ENCODE results near the gene MYOM3. TPM values are rescaled to one million over a fixed set of nuclear protein-coding genes. Genes with fewer than 3 reads are reported as not detected.

MYOM3 gene
- total and polyA plus RNA-seq, 2 of the 13 experiments (the other 11 are each of a cell fraction or from before 2014, with no cell fraction given): 5.8 to 15.3 TPM

GRCh38 chr1:24119859-24120756 is 8.2 kb upstream of the MYOM3 start (continued):
- TF ChIP-seq ZNF296 (CRISPR knock-in tag; conservative IDR thresholded peaks at IDR 0.05) (no peak), ZNF776 (CRISPR knock-in tag; IDR thresholded peaks at IDR 0.05) (no peak), ZMAT3 (CRISPR knock-in tag; conservative IDR thresholded peaks at IDR 0.05) (peak; percentile 39), SMAD9 (CRISPR knock-in tag; IDR thresholded peaks at IDR 0.05) (no peak), ZBTB21 (CRISPR knock-in tag; IDR thresholded peaks at IDR 0.05) (peak; percentile 68), XRCC5 (optimal IDR thresholded peaks at IDR 0.05; ENCODE audit: low read length) (peak; percentile 41), JUN (CRISPR knock-in tag; IDR thresholded peaks at IDR 0.05) (0 out of 2 replicates have a peak, but pooled peaks have one; percentile 17), ZNF513 (CRISPR knock-in tag; conservative IDR thresholded peaks at IDR 0.05) (no peak), ATM (IDR thresholded peaks at IDR 0.05; ENCODE audit: borderline replicate concordance) (no peak), NFE2L2 (IDR thresholded peaks at IDR 0.05; ENCODE audit: low read length) (no peak), SP140L (CRISPR knock-in tag; IDR thresholded peaks at IDR 0.05; ENCODE audit: borderline replicate concordance) (no peak), ZBTB8A (CRISPR knock-in tag; IDR thresholded peaks at IDR 0.05; ENCODE audit: borderline replicate concordance, low read depth) (no peak), NCOA5 (CRISPR knock-in tag; IDR thresholded peaks at IDR 0.05) (no peak), SETDB1 (CRISPR knock-in tag; IDR thresholded peaks at IDR 0.05; ENCODE audit: borderline replicate concordance) (no peak), ZNF550 (CRISPR knock-in tag; IDR thresholded peaks at IDR 0.05; ENCODE audit: borderline replicate concordance) (no peak), ZNF20 (CRISPR knock-in tag; IDR thresholded peaks at IDR 0.05) (no peak), GATA4 (IDR thresholded peaks at IDR 0.05; ENCODE audit: borderline replicate concordance, low read depth) (no peak; the same call in 1 of the 2 replicates), HNF4G (IDR thresholded peaks at IDR 0.05; ENCODE audit: borderline replicate concordance, low read depth, low read length) (peak; percentile 77), HNF4G (CRISPR knock-in tag; IDR thresholded peaks at IDR 0.05; ENCODE audit: borderline replicate concordance, low read depth) (no peak), MLLT10 (CRISPR knock-in tag; IDR thresholded peaks at IDR 0.05) (no peak), ZNF850 (CRISPR knock-in tag; conservative IDR thresholded peaks at IDR 0.05) (no peak), ZNF629 (CRISPR knock-in tag; conservative IDR thresholded peaks at IDR 0.05) (peak; percentile 97)
- TF ChIP-seq, protein P1, sequence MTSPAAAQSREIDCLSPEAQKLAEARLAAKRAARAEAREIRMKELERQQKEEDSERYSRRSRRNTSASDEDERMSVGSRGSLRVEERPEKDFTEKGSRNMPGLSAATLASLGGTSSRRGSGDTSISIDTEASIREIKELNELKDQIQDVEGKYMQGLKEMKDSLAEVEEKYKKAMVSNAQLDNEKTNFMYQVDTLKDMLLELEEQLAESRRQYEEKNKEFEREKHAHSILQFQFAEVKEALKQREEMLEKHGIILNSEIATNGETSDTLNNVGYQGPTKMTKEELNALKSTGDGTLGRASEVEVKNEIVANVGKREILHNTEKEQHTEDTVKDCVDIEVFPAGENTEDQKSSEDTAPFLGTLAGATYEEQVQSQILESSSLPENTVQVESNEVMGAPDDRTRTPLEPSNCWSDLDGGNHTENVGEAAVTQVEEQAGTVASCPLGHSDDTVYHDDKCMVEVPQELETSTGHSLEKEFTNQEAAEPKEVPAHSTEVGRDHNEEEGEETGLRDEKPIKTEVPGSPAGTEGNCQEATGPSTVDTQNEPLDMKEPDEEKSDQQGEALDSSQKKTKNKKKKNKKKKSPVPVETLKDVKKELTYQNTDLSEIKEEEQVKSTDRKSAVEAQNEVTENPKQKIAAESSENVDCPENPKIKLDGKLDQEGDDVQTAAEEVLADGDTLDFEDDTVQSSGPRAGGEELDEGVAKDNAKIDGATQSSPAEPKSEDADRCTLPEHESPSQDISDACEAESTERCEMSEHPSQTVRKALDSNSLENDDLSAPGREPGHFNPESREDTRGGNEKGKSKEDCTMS (CRISPR knock-in tag; conservative IDR thresholded peaks at IDR 0.05): no peak

Data from HepG2 (cell line).